ENCODE data around the gene SIPA1. TPM values are rescaled to one million over a fixed set of nuclear protein-coding genes. Genes with fewer than 3 reads are reported as not detected.

SIPA1 gene
- polyA plus RNA-seq, 1 experiment = 11.4 TPM

GRCh38 chr11:65698205-65698604 lies 60.3 kb downstream of the SIPA1 start:
- no peak overlapping the region for H3K27ac ChIP-seq (ENCODE audit: low read depth, low read length)
- ChIA-PET CTCF (no interaction called here), POLR2A (no interaction called here)
- H3K4me3 ChIP-seq (ENCODE audit: low read depth, low read length) = no peak overlapping the region
- TF ChIP-seq, protein P1, sequence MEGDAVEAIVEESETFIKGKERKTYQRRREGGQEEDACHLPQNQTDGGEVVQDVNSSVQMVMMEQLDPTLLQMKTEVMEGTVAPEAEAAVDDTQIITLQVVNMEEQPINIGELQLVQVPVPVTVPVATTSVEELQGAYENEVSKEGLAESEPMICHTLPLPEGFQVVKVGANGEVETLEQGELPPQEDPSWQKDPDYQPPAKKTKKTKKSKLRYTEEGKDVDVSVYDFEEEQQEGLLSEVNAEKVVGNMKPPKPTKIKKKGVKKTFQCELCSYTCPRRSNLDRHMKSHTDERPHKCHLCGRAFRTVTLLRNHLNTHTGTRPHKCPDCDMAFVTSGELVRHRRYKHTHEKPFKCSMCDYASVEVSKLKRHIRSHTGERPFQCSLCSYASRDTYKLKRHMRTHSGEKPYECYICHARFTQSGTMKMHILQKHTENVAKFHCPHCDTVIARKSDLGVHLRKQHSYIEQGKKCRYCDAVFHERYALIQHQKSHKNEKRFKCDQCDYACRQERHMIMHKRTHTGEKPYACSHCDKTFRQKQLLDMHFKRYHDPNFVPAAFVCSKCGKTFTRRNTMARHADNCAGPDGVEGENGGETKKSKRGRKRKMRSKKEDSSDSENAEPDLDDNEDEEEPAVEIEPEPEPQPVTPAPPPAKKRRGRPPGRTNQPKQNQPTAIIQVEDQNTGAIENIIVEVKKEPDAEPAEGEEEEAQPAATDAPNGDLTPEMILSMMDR (IDR thresholded peaks at IDR 0.05; ENCODE audit: low read depth, low read length) = no peak
- DNase-seq (ENCODE audit: low read depth, low spot score) = no peak
- peaks cover 34% of the 10 kb centered on the region for H3K27me3 ChIP-seq (ENCODE audit: control insufficient read depth, insufficient read depth, low read length)
- H3K9me3 ChIP-seq (ENCODE audit: control insufficient read depth, insufficient read depth, low read length) = no peaks in the 10 kb centered on the region; the same call in 1 of the 2 replicates

- peaks cover 29% of the 10 kb centered on the region for H3K27me3 ChIP-seq (ENCODE audit: control insufficient read depth, insufficient read depth, low read length)
- no peak overlapping the region for H3K27ac ChIP-seq (ENCODE audit: low read depth, low read length)
- H3K4me3 ChIP-seq (ENCODE audit: low read depth, low read length) = no peak overlapping the region
- H3K9me3 ChIP-seq (ENCODE audit: control insufficient read depth, insufficient read depth, low read length) = no peaks in the 10 kb centered on the region; the same call in 1 of the 2 replicates
- POLR2A ChIA-PET = no interaction called here
- DNase-seq (ENCODE audit: low read depth, low spot score) = no peak
- CTCF ChIA-PET = interaction anchor here (0.6 kb wide), 1 partner anchor 80 kb away, joined by 3 read pairs; no protein-coding TSS in a partner anchor
- TF ChIP-seq, protein P1 (IDR thresholded peaks at IDR 0.05; ENCODE audit: low read depth, low read length) = no peak
These were observed 61.4 kb downstream of the SIPA1 start for GRCh38 chr11:65699306-65699705.

DNA sequence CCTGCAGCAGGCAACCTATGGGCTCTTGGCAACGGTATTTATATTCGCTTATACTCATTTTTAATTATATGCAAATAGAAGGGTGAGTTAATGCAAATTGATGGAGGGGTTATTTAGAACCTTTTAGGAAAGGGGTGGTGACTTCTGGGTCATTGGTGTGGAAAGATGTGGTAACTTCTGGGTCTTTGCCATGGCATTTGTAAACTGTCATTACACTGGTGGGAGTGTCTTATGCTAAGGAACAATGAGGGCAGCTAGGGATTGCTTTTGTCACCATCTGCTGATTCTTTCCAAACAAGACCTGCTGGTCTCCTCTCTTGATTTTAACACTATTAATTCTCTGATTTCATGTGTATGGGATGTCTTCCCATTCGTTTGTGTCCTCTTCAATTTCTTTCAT lies 62.5 kb downstream of the SIPA1 start:
- CTCF ChIA-PET = interaction anchor here (1.0 kb wide), 1 partner anchor 80 kb away, joined by 6 read pairs; no protein-coding TSS in a partner anchor

More for the DNA sequence above, 62.5 kb downstream of the SIPA1 start:
- H3K27me3 ChIP-seq (ENCODE audit: control insufficient read depth, insufficient read depth, low read length) = peaks cover 31% of the 10 kb centered on the region
- H3K9me3 ChIP-seq (ENCODE audit: control insufficient read depth, insufficient read depth, low read length) = no peaks in the 10 kb centered on the region; the same call in 1 of the 2 replicates
- H3K27ac ChIP-seq (ENCODE audit: low read depth, low read length) = no peak overlapping the region
- POLR2A ChIA-PET = no interaction called here
- DNase-seq (ENCODE audit: low read depth, low spot score) = no peak
- TF ChIP-seq, protein P1 (IDR thresholded peaks at IDR 0.05; ENCODE audit: low read depth, low read length) = no peak
- no peak overlapping the region for H3K4me3 ChIP-seq (ENCODE audit: low read depth, low read length)

Small RNA genes lying within 50 kb of the gene (small RNA-seq; reads per million reads assigned to genes)
- gene MIR4489 (ENCODE audit: insufficient read length, low read depth) = not detected
- not detected for gene MIR4690 (ENCODE audit: insufficient read length, low read depth)
- gene RN7SL309P (ENCODE audit: insufficient read length, low read depth) = not detected

Other genes starting within 250 kb of the SIPA1 start
- gene NEAT1, start 215.3 kb upstream of the SIPA1 start, polyA plus RNA-seq (2011; rRNA removed) = 72.3 and 83.3 TPM in 2 replicates
- gene MALAT1, start 139.1 kb upstream of the SIPA1 start, polyA plus RNA-seq (2011; rRNA removed) = 1,149 and 1,465 TPM in 2 replicates
- 60.9 and 90.0 TPM in 2 replicates for gene SCYL1, start 113.0 kb upstream of the SIPA1 start, polyA plus RNA-seq (2011; rRNA removed)
- 25.3 and 49.2 TPM in 2 replicates for gene LTBP3, start 79.7 kb upstream of the SIPA1 start, polyA plus RNA-seq (2011; rRNA removed)
- 23.5 and 44.3 TPM in 2 replicates for gene ZNRD2, start 67.6 kb upstream of the SIPA1 start, polyA plus RNA-seq (2011; rRNA removed)
- 28.8 and 40.8 TPM in 2 replicates for gene FAM89B, start 65.6 kb upstream of the SIPA1 start, polyA plus RNA-seq (2011; rRNA removed)
- 11.3 and 15.2 TPM in 2 replicates for gene EHBP1L1, start 62.0 kb upstream of the SIPA1 start, polyA plus RNA-seq (2011; rRNA removed)
- gene KCNK7, start 42.3 kb upstream of the SIPA1 start, polyA plus RNA-seq (2011; rRNA removed) = 0.17 TPM in 1 of 2 replicates, not detected in the other
- gene MAP3K11, start 23.9 kb upstream of the SIPA1 start, polyA plus RNA-seq (2011; rRNA removed) = 12.6 and 17.1 TPM in 2 replicates
- gene PCNX3, start 22.3 kb upstream of the SIPA1 start, polyA plus RNA-seq (2011; rRNA removed) = 9.7 and 14.0 TPM in 2 replicates
- 23.4 and 26.7 TPM in 2 replicates for gene RELA, start 24.8 kb downstream of the SIPA1 start, polyA plus RNA-seq (2011; rRNA removed)
- 22.6 and 26.1 TPM in 2 replicates for gene KAT5, start 74.2 kb downstream of the SIPA1 start, polyA plus RNA-seq (2011; rRNA removed)
- 14.2 and 20.8 TPM in 2 replicates for gene RNASEH2C, start 82.7 kb downstream of the SIPA1 start, polyA plus RNA-seq (2011; rRNA removed)
- 2.6 and 3.3 TPM in 2 replicates for gene AP5B1, start 142.9 kb downstream of the SIPA1 start, polyA plus RNA-seq (2011; rRNA removed)
- gene OVOL1, start 149.0 kb downstream of the SIPA1 start, polyA plus RNA-seq (2011; rRNA removed) = not detected in 2 replicates
- gene SNX32, start 195.9 kb downstream of the SIPA1 start, polyA plus RNA-seq (2011; rRNA removed) = 0.30 and 0.57 TPM in 2 replicates
- gene CFL1, start 220.1 kb downstream of the SIPA1 start, polyA plus RNA-seq (2011; rRNA removed) = 1,553 and 1,822 TPM in 2 replicates
- gene MUS81, start 222.3 kb downstream of the SIPA1 start, polyA plus RNA-seq (2011; rRNA removed) = 23.8 and 27.5 TPM in 2 replicates
- 190 and 279 TPM in 2 replicates for gene EFEMP2, start 234.7 kb downstream of the SIPA1 start, polyA plus RNA-seq (2011; rRNA removed)
- not detected in 2 replicates for gene CTSW, start 241.7 kb downstream of the SIPA1 start, polyA plus RNA-seq (2011; rRNA removed)